Glutamatergic neuron (in vitro differentiated cells): ENCODE results near the gene RNF17. TPM values are rescaled to one million over a fixed set of nuclear protein-coding genes. Genes with fewer than 3 reads are reported as not detected.

Source experiments
- DNase-seq: peaks from one replicate; pipeline ENCODE4 v3.0.0; 2022
- H3K27ac Mint-ChIP-seq: one replicate; pipeline ENCODE4 v1.8.0; 2020; ENCODE audit warnings: mild to moderate bottlenecking, mixed read lengths, inconsistent platforms; ENCODE audit not compliant: unreplicated experiment
- H3K27me3 Mint-ChIP-seq: one replicate; pipeline ENCODE4 v1.8.0; 2020; ENCODE audit warnings: mild to moderate bottlenecking, moderate library complexity, mixed read lengths, inconsistent platforms; ENCODE audit not compliant: unreplicated experiment
- H3K36me3 Mint-ChIP-seq: one replicate; pipeline ENCODE4 v1.8.0; 2020; ENCODE audit warnings: mild to moderate bottlenecking, mixed read lengths, inconsistent platforms; ENCODE audit not compliant: unreplicated experiment
- H3K4me1 Mint-ChIP-seq: one replicate; pipeline ENCODE4 v1.8.0; 2020; ENCODE audit warnings: mild to moderate bottlenecking, low read depth, mixed read lengths, inconsistent platforms; ENCODE audit not compliant: unreplicated experiment
- H3K4me3 Mint-ChIP-seq: one replicate; pipeline ENCODE4 v1.8.0; 2020; ENCODE audit warnings: mild to moderate bottlenecking, mixed read lengths, inconsistent platforms; ENCODE audit not compliant: unreplicated experiment
- H3K9me3 Mint-ChIP-seq: one replicate; pipeline ENCODE4 v1.8.0; 2020; ENCODE audit warnings: mild to moderate bottlenecking, moderate library complexity, mixed read lengths, inconsistent platforms; ENCODE audit not compliant: unreplicated experiment
- CTCF ChIP-seq: fragments of 200-600 bp; sonication (generic); IDR thresholded peaks from one replicate; pipeline ENCODE4 v1.5.0; 2021; ENCODE audit not compliant: partially characterized antibody, unreplicated experiment
- total RNA-seq: library from RNA; stranded (reverse); fragmentation: NEBNext Ultra II Directional; extraction: Animal tissue kit (Norgen Biotek cat#: 25700); gene quantifications from one replicate; pipeline ENCODE4 v1.2.1, GENCODE V29; 2021; ENCODE audit not compliant: unreplicated experiment

RNF17 gene
- total RNA-seq, 1 donor from 2014 or later, result not detected

DNA sequence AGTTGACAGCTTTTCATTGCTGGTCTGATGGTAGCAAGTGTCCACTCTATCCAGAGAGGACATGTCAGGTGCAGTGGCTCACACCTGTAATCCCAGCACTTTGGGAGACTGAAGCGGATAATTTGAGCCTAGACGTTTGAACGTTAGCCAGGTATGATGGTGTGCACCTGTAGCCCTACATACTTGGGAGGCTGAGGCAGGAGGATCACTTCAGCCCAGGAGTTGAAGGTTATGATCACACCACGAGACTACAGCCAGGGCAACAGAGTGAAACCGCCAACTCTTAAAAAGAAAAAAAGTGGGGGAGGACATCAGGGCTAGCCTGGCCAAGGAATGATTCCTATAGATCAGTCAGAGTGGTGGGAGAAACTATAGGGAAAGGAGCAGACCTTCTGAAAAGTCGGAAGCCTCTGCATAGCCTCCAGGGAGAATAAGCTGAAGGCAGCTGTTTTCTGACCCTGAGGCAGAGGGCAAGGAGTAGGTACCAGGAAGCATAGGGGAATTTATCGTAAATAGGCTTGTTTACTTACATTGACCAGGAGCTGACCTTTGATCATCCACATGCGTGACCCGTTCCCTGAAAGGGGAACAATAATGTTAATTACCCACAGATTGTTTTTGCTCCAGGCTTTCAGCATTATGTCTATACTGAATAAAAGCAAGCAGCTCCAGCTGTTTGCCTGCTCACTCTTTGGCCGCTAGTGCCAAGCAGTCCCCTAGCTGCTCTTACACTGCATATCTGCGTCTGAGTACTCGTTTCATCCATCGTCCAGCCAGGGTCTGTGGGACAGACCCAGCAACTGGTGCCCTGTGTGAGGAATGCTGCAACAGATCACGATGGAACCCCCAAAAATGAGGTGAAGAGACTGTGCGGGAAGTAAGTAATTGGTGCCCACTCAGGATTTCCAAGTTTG lies 161.6 kb downstream of the RNF17 start:
- Mint-ChIP-seq H3K27me3 (no peaks in the 10 kb centered on the region), H3K4me3 (no peak overlapping the region), H3K36me3 (no peaks in the 10 kb centered on the region), H3K27ac (no peak overlapping the region), H3K4me1 (peaks cover 2% of the 10 kb centered on the region), H3K9me3 (peaks cover 7% of the 10 kb centered on the region)
- no peak for DNase-seq
- TF ChIP-seq CTCF, result no peak

DNA sequence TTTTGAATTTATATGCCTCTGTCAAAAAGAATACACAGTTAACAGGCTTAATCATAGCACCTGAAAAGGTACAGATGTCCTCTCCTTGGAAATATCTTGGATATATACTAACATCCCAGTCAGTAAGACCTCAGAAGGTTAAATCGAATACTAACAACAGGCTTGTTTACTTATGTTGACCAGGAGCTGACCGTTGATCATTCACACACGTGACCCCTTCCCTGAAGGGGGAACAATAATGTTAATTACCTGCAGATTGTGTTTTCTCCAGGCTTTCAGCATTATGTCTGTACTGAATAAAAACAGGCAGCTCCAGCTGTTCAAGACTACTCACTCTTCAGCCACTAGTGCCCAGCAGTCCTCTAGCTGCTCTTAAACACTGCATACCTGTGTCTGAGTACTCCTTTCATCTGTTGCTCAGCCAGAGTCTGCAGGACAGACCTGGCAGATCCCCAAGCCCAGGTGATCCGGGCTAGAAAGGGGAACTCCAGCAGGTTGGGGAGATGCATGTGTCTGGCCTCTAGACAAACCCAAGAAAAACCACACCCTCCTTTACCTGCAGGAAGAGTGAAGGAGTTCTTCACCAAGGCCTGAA lies 163.9 kb downstream of the RNF17 start:
- Mint-ChIP-seq H3K4me1 (peaks cover 2% of the 10 kb centered on the region), H3K27me3 (no peaks in the 10 kb centered on the region), H3K27ac (no peak overlapping the region), H3K4me3 (no peak overlapping the region), H3K9me3 (no peaks in the 10 kb centered on the region), H3K36me3 (no peaks in the 10 kb centered on the region)
- TF ChIP-seq CTCF, result no peak
- no peak for DNase-seq

DNA sequence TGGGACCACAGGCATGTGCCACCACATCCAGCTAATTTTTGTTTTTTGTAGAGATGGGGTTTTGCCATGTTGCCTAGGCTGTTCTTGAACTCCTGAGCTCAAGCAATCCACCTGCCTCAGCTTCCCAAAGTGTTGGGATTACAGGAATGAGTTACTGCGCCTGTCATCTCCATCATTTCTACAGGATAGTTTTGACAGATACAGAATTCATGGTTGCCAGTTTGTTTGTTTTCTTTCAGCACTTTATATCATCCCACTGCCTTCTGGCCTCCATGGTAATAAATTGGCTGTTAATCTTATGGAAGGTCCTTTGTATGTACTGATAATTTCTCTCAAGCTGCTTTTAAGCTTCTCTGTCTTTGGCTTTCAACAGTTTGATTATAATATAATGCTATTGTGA lies 165.2 kb downstream of the RNF17 start:
- Mint-ChIP-seq H3K9me3 (no peaks in the 10 kb centered on the region), H3K4me3 (no peak overlapping the region), H3K36me3 (no peaks in the 10 kb centered on the region), H3K27ac (no peak overlapping the region), H3K27me3 (no peaks in the 10 kb centered on the region), H3K4me1 (peaks cover 2% of the 10 kb centered on the region)
- DNase-seq, result no peak
- no peak for TF ChIP-seq CTCF

Other genes starting within 250 kb of the RNF17 start
- gene ATP12A, start 83.8 kb upstream of the RNF17 start, total RNA-seq, result not detected